CD1c-positive myeloid dendritic cell (primary cell): ENCODE data around the gene ARF3.
A peak's percentile ranks its signal among the peaks of the same experiment; 100 is the strongest.
"Not testable (repeated sequence)": the region's sequence is repeated elsewhere in the genome, so short reads cannot be mapped to it uniquely, and the experiment has no call there.

Experiments
- DNase-seq: peaks from one replicate; pipeline ENCODE4 v3.0.0-alpha.2; 2016; ENCODE audit errors: extremely low spot score

ARF3 gene

GRCh38 chr12:48929551-48929950, 27.7 kb downstream of the ARF3 start:
- DNase-seq: no peak

- no peak for DNase-seq
Observed at GRCh38 chr12:48927261-48927660, 30.0 kb downstream of the ARF3 start.

- DNase-seq: peak; percentile 33
Observed at GRCh38 chr12:48925304-48926011, 31.8 kb downstream of the ARF3 start, which contains the start of gene FKBP11. TSS of gene FKBP11 (minus strand) at chr12:48925492. CDS start at chr12:48925428, 64 bp downstream.

- DNase-seq: peak; percentile 53
Observed at GRCh38 chr12:48924617-48925303, 32.5 kb downstream of the ARF3 start.

- no peak for DNase-seq
Observed at GRCh38 chr12:48923117-48923516, 34.2 kb downstream of the ARF3 start.

GRCh38 chr12:48917857-48918537, 39.3 kb downstream of the ARF3 start:
- no peak for DNase-seq

GRCh38 chr12:48910196-48910595, 47.1 kb downstream of the ARF3 start:
- no peak for DNase-seq

- DNase-seq: not testable (repeated sequence)
Observed at GRCh38 chr12:48909698-48910097, 47.6 kb downstream of the ARF3 start.

GRCh38 chr12:48907245-48907644, 50.0 kb downstream of the ARF3 start:
- no peak for DNase-seq

GRCh38 chr12:48903982-48904411, 53.3 kb downstream of the ARF3 start:
- DNase-seq: peak; percentile 85

GRCh38 chr12:48903363-48903981, 53.8 kb downstream of the ARF3 start:
- peak; percentile 5 for DNase-seq

GRCh38 chr12:48901278-48901677, 56.0 kb downstream of the ARF3 start:
- peak; percentile 20 for DNase-seq

GRCh38 chr12:48899651-48900050, 57.6 kb downstream of the ARF3 start:
- no peak for DNase-seq

- no peak for DNase-seq
Observed at GRCh38 chr12:48894271-48894670, 63.0 kb downstream of the ARF3 start.

GRCh38 chr12:48890657-48891418, 66.4 kb downstream of the ARF3 start:
- DNase-seq: peak; percentile 78

- DNase-seq: no peak
Observed at GRCh38 chr12:48889679-48890078, 67.6 kb downstream of the ARF3 start.
